Type B pancreatic cell (in vitro differentiated cells): ENCODE results near the gene GABRR3. TPM values are rescaled to one million over a fixed set of nuclear protein-coding genes. Genes with fewer than 3 reads are reported as not detected.

Source experiments
- DNase-seq: peaks from one replicate; pipeline ENCODE4 v3.0.0; 2021; ENCODE audit warnings: mixed read lengths; ENCODE audit not compliant: unreplicated experiment; ENCODE audit errors: extremely low spot score
- H3K27ac Mint-ChIP-seq: 2 replicates; pipeline ENCODE4 v1.8.0; 2021; ENCODE audit warnings: mild to moderate bottlenecking, mixed read lengths
- H3K27me3 Mint-ChIP-seq: 2 replicates; pipeline ENCODE4 v1.8.0; 2021; ENCODE audit warnings: mixed read lengths
- H3K36me3 Mint-ChIP-seq: 2 replicates; pipeline ENCODE4 v1.8.0; 2021; ENCODE audit warnings: mixed read lengths
- H3K4me1 Mint-ChIP-seq: one replicate; pipeline ENCODE4 v1.8.0; 2021; ENCODE audit warnings: mixed read lengths; ENCODE audit not compliant: unreplicated experiment
- H3K4me3 Mint-ChIP-seq: 2 replicates; pipeline ENCODE4 v1.8.0; 2021; ENCODE audit warnings: mild to moderate bottlenecking, mixed read lengths
- H3K9me3 Mint-ChIP-seq: 2 replicates; pipeline ENCODE4 v1.8.0; 2021; ENCODE audit warnings: mixed read lengths
- total RNA-seq: library from RNA; stranded (reverse); gene quantifications from 2 replicates; pipeline ENCODE4 v1.2.1, GENCODE V29; 2021; ENCODE audit warnings: low replicate concordance
- TF ChIP-seq, protein P1 (sequence below): fragments of 200-600 bp; sonication (generic); conservative IDR thresholded peaks from 2 replicates; pipeline ENCODE4 v1.5.0; 2021; ENCODE audit warnings: antibody characterized with exemption, mild to moderate bottlenecking

GABRR3 gene
- total RNA-seq, 1 donor from 2014 or later = not detected

- Mint-ChIP-seq H3K9me3 (no peaks in the 10 kb centered on the region), H3K4me1 (no peaks in the 10 kb centered on the region), H3K4me3 (no peak overlapping the region), H3K27me3 (no peaks in the 10 kb centered on the region), H3K27ac (no peak overlapping the region), H3K36me3 (no peaks in the 10 kb centered on the region)
- DNase-seq = no peak
- TF ChIP-seq, protein P1, sequence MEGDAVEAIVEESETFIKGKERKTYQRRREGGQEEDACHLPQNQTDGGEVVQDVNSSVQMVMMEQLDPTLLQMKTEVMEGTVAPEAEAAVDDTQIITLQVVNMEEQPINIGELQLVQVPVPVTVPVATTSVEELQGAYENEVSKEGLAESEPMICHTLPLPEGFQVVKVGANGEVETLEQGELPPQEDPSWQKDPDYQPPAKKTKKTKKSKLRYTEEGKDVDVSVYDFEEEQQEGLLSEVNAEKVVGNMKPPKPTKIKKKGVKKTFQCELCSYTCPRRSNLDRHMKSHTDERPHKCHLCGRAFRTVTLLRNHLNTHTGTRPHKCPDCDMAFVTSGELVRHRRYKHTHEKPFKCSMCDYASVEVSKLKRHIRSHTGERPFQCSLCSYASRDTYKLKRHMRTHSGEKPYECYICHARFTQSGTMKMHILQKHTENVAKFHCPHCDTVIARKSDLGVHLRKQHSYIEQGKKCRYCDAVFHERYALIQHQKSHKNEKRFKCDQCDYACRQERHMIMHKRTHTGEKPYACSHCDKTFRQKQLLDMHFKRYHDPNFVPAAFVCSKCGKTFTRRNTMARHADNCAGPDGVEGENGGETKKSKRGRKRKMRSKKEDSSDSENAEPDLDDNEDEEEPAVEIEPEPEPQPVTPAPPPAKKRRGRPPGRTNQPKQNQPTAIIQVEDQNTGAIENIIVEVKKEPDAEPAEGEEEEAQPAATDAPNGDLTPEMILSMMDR = no peak
Measured at GRCh38 chr3:97994328-97994945, 40.7 kb downstream of the GABRR3 start.

DNA sequence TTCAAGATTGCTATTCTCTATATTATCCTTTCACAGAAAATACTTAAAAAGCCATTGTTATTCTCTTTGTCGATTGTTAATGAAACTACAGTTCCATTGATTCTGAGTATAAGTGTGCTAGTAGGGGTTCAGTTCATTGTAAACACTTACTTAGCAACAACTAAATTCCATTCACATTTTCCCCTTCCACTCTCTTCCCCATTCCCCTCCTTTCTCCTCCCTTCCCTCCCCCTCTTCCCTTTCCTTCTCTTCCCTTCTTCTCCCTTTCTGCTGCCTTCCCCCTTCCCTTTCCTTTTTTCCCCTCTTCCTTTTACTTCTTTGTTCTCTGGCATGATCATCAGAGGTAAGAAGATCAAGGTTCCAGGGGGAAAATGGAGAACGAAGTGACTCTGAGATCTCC lies 41.6 kb downstream of the GABRR3 start:
- no peak overlapping the region for H3K27ac Mint-ChIP-seq
- no peak overlapping the region for H3K4me3 Mint-ChIP-seq
- DNase-seq = no peak
- no peaks in the 10 kb centered on the region for H3K4me1 Mint-ChIP-seq
- H3K27me3 Mint-ChIP-seq = no peaks in the 10 kb centered on the region
- TF ChIP-seq, protein P1 = no peak
- no peaks in the 10 kb centered on the region for H3K9me3 Mint-ChIP-seq
- H3K36me3 Mint-ChIP-seq = no peaks in the 10 kb centered on the region

GRCh38 chr3:97992547-97993173 lies 42.5 kb downstream of the GABRR3 start:
- TF ChIP-seq, protein P1 = no peak
- Mint-ChIP-seq H3K4me3 (no peak overlapping the region), H3K9me3 (no peaks in the 10 kb centered on the region), H3K4me1 (no peaks in the 10 kb centered on the region), H3K36me3 (no peaks in the 10 kb centered on the region), H3K27me3 (no peaks in the 10 kb centered on the region), H3K27ac (no peak overlapping the region)
- no peak for DNase-seq

- Mint-ChIP-seq H3K4me3 (no peak overlapping the region), H3K4me1 (no peaks in the 10 kb centered on the region), H3K36me3 (no peaks in the 10 kb centered on the region), H3K27ac (no peak overlapping the region), H3K27me3 (no peaks in the 10 kb centered on the region), H3K9me3 (no peaks in the 10 kb centered on the region)
- no peak for DNase-seq
- TF ChIP-seq, protein P1 = no peak
Measured at GRCh38 chr3:97991293-97991682, 43.8 kb downstream of the GABRR3 start.

DNA sequence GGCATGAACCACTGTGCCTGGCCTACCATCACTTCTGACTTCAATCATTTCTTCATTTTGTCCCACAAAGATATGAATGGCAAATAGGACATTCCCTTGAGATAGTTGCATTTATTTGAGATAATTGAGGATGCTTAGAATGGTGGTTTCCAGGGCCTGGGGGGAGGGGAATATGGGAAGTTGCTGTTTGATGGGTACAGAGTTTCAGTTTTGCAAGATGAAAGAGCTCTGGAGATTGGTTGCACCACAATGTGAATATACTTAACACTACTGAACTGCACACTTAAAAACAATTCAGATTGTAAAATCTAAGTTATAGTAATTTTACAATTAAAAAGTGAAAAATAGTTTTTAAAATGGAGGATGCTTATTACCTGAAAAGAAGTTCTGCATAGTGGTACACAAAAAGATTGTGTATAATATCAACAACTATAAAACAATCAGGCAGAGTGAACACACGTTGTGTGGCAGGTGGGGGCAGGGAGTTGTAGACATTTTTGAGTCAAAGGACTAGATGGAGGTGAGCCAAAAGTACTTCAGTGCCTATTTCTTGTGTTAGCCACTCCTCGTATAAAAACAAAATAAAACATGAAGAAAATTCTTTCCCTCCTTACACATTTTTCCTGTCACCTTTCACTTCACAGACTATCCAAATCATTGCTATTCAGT lies 44.4 kb downstream of the GABRR3 start:
- Mint-ChIP-seq H3K27me3 (no peaks in the 10 kb centered on the region), H3K4me1 (no peaks in the 10 kb centered on the region), H3K9me3 (no peaks in the 10 kb centered on the region), H3K27ac (no peak overlapping the region), H3K36me3 (no peaks in the 10 kb centered on the region), H3K4me3 (no peak overlapping the region)
- TF ChIP-seq, protein P1 = no peak
- no peak for DNase-seq
